ENCODE results near the gene NIM1K. TPM values are rescaled to one million over a fixed set of nuclear protein-coding genes. Genes with fewer than 3 reads are reported as not detected.

NIM1K gene
- polyA plus RNA-seq, 1 of the 3 experiments (the other 2 are of a cell fraction) = 0.16 TPM

DNA sequence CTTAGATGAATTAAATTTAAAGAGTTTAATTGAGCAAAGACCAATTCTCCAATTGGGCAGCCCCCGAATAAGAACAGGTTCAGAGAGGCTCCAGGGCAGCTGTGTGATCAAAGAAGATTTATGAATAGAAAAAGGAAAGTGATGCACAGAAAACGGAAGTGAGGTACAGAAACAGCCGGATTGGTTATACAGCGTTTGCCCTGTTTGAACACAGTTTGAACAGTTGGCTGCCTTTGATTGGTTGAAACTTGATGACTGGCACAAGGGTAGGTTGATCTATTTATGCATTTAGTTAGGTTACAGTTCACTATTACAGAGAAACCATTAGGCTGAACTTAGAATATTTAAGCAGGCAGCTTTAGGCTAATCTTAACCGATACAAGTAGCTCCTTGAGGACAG is 29.5 kb downstream of the NIM1K start:
- H3K4me2 ChIP-seq = no peak overlapping the region
- no peak overlapping the region for H3K27ac ChIP-seq (ENCODE audit: low read depth in 2 of 2, low read length in 1 of 2)
- ChIA-PET POLR2A (no interaction called here), CTCF (interaction anchor here (4.6 kb wide), 1 partner anchor 168 kb away, joined by 28 read pairs; no protein-coding TSS in a partner anchor)
- no peak overlapping the region for H3K4me3 ChIP-seq (ENCODE audit: low read depth in 2 of 2, low read length in 1 of 2)
- TF ChIP-seq, protein P1, sequence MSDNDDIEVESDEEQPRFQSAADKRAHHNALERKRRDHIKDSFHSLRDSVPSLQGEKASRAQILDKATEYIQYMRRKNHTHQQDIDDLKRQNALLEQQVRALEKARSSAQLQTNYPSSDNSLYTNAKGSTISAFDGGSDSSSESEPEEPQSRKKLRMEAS (IDR thresholded peaks at IDR 0.05; ENCODE audit: low read depth) = no peak
- TF ChIP-seq USF2 (IDR thresholded peaks at IDR 0.05; ENCODE audit: borderline replicate concordance, low read depth, low read length) = no peak
- TF ChIP-seq, protein P2, sequence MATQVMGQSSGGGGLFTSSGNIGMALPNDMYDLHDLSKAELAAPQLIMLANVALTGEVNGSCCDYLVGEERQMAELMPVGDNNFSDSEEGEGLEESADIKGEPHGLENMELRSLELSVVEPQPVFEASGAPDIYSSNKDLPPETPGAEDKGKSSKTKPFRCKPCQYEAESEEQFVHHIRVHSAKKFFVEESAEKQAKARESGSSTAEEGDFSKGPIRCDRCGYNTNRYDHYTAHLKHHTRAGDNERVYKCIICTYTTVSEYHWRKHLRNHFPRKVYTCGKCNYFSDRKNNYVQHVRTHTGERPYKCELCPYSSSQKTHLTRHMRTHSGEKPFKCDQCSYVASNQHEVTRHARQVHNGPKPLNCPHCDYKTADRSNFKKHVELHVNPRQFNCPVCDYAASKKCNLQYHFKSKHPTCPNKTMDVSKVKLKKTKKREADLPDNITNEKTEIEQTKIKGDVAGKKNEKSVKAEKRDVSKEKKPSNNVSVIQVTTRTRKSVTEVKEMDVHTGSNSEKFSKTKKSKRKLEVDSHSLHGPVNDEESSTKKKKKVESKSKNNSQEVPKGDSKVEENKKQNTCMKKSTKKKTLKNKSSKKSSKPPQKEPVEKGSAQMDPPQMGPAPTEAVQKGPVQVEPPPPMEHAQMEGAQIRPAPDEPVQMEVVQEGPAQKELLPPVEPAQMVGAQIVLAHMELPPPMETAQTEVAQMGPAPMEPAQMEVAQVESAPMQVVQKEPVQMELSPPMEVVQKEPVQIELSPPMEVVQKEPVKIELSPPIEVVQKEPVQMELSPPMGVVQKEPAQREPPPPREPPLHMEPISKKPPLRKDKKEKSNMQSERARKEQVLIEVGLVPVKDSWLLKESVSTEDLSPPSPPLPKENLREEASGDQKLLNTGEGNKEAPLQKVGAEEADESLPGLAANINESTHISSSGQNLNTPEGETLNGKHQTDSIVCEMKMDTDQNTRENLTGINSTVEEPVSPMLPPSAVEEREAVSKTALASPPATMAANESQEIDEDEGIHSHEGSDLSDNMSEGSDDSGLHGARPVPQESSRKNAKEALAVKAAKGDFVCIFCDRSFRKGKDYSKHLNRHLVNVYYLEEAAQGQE (IDR thresholded peaks at IDR 0.05; ENCODE audit: low read depth, low read length) = no peak
- TF ChIP-seq CHD2 (IDR thresholded peaks at IDR 0.05; ENCODE audit: low read length, partially characterized antibody) = no peak
- DNase-seq = no peak
- no peaks in the 10 kb centered on the region for H3F3A ChIP-seq (replicated peaks; ENCODE audit: insufficient read depth)
- H3K27me3 ChIP-seq (ENCODE audit: insufficient read depth) = no peaks in the 10 kb centered on the region; the same call in 1 of the 2 replicates
- H3K9ac ChIP-seq = no peak overlapping the region
- 77% methylated on average over 5 of the region's 5 CpGs for WGBS (ENCODE audit: low lambda C conversion rate)
- no peaks in the 10 kb centered on the region for H3K4me1 ChIP-seq (ENCODE audit: control insufficient read depth in 1 of 2, insufficient read depth in 2 of 2, low read depth in 1 of 2, low read length in 1 of 2)
- no peaks in the 10 kb centered on the region for H3K36me3 ChIP-seq (replicated peaks in 1 of 2; ENCODE audit: control insufficient read depth in 1 of 2, insufficient read depth in 2 of 2, low read length in 1 of 2)
- H3K9me2 ChIP-seq = no peaks in the 10 kb centered on the region
- no peaks in the 10 kb centered on the region for H3K79me2 ChIP-seq (ENCODE audit: insufficient read depth)
- H2AFZ ChIP-seq (ENCODE audit: low read depth) = no peak overlapping the region
- H3K9me3 ChIP-seq = no peaks in the 10 kb centered on the region
- no peaks in the 10 kb centered on the region for H4K20me1 ChIP-seq (ENCODE audit: insufficient read depth)

DNA sequence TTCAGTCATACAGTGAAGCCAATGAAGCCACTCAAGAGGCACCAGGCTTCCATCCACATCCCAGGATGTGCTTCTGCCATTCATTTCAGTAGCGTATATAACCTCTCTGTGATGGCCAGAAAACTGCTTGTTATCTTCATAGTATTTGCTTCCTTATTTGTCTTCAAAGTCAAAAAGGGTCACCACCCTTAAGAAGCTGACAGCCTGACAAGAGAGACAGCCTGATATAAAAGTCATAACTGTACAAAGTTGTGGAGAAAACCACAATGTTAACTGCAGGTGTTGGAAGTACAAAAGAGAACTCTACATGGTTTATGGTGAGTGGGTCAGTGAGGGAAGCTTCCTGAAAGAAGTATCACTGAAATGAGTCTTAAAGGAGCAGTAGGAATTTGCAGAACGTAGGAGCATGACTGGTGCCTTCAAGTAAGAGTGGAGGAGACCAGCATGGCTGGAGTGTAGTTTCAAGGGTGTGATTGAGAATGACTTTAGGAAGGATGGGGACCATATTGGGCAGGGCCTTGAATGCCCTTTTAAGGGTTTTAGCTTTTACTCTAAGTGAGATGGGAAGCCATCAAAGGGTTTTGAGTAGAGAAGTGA is 33.7 kb downstream of the NIM1K start:
- 39% methylated on average over 2 of the region's 2 CpGs for WGBS (ENCODE audit: low lambda C conversion rate)
- no peaks in the 10 kb centered on the region for H4K20me1 ChIP-seq (ENCODE audit: insufficient read depth)
- H3K36me3 ChIP-seq (replicated peaks in 1 of 2; ENCODE audit: control insufficient read depth in 1 of 2, insufficient read depth in 2 of 2, low read length in 1 of 2) = no peaks in the 10 kb centered on the region
- POLR2A ChIA-PET = no interaction called here
- H3K4me1 ChIP-seq (ENCODE audit: control insufficient read depth in 1 of 2, insufficient read depth in 2 of 2, low read depth in 1 of 2, low read length in 1 of 2) = no peaks in the 10 kb centered on the region
- no peak overlapping the region for H3K9ac ChIP-seq
- no peaks in the 10 kb centered on the region for H3K79me2 ChIP-seq (ENCODE audit: insufficient read depth)
- H3K27me3 ChIP-seq (ENCODE audit: insufficient read depth) = no peaks in the 10 kb centered on the region
- no peaks in the 10 kb centered on the region for H3F3A ChIP-seq (replicated peaks; ENCODE audit: insufficient read depth)
- CTCF ChIA-PET = interaction anchor here (0.7 to 4.6 kb wide), 5 partner anchors 9 to 370 kb away, joined by 3 to 34 read pairs (median 4); partner anchors contain the start of gene TMEM267
- no peaks in the 10 kb centered on the region for H3K9me2 ChIP-seq
- no peak overlapping the region for H3K4me2 ChIP-seq
- no peak overlapping the region for H2AFZ ChIP-seq (ENCODE audit: low read depth)
- no peak for DNase-seq
- H3K9me3 ChIP-seq = no peaks in the 10 kb centered on the region
- no peak overlapping the region for H3K4me3 ChIP-seq (ENCODE audit: low read depth in 2 of 2, low read length in 1 of 2)
- no peak overlapping the region for H3K27ac ChIP-seq (ENCODE audit: low read depth in 2 of 2, low read length in 1 of 2)
- no peak for TF ChIP-seq USF2 (IDR thresholded peaks at IDR 0.05; ENCODE audit: borderline replicate concordance, low read depth, low read length)
- no peak for TF ChIP-seq YY1 (IDR thresholded peaks at IDR 0.05; ENCODE audit: low read depth)
- no peak for TF ChIP-seq NFIC (IDR thresholded peaks at IDR 0.05; ENCODE audit: borderline replicate concordance)
- TF ChIP-seq POLR2AphosphoS5 (IDR thresholded peaks at IDR 0.05; ENCODE audit: low read depth, low read length) = no peak
- no peak for TF ChIP-seq GATA2 (CRISPR knock-in tag; IDR thresholded peaks at IDR 0.05)
- TF ChIP-seq, protein P2 (IDR thresholded peaks at IDR 0.05; ENCODE audit: low read depth, low read length) = no peak
- no peak for TF ChIP-seq RFX5 (IDR thresholded peaks at IDR 0.05; ENCODE audit: low read length)
- TF ChIP-seq ELF1 (IDR thresholded peaks at IDR 0.05) = no peak
- TF ChIP-seq SMC3 (IDR thresholded peaks at IDR 0.05; ENCODE audit: low read depth, low read length) = no peak
- TF ChIP-seq SIN3A (IDR thresholded peaks at IDR 0.05; ENCODE audit: borderline replicate concordance, low read depth, low read length) = no peak
- no peak for TF ChIP-seq USF1 (IDR thresholded peaks at IDR 0.05; ENCODE audit: borderline replicate concordance, low read depth)
- no peak for TF ChIP-seq FOXJ3 (CRISPR knock-in tag; IDR thresholded peaks at IDR 0.05)
- TF ChIP-seq RXRA (IDR thresholded peaks at IDR 0.05; ENCODE audit: borderline replicate concordance, low read depth) = no peak
- no peak for TF ChIP-seq MEF2A (IDR thresholded peaks at IDR 0.05; ENCODE audit: borderline replicate concordance, low read depth)
